Caki2 (cell line): ENCODE measurements around the gene EBF4. TPM values are rescaled to one million over a fixed set of nuclear protein-coding genes. Genes with fewer than 3 reads are reported as not detected.

ENCODE experiments used
- DNase-seq: peaks from one replicate; pipeline ENCODE4 v3.0.0-alpha.2; 2015; ENCODE audit warnings: low read depth
- in situ Hi-C: cut with HindIII; loops from 2 replicates; pipeline ENCODE4 v1.10.0; 2016; ENCODE audit warnings: low sequenced_read_pairs, low pct_unique_long_range_greater_than_20kb, mixed read lengths
- total RNA-seq: library from RNA; depleted of rRNA; stranded (reverse); fragments of >200 nt; shearing (Covaris generic); gene quantifications from 2 replicates; pipeline ENCODE4 v1.2.3, GENCODE V29; 2014; ENCODE audit warnings: low replicate concordance

The EBF4 gene
- total RNA-seq, 1 experiment from 2014 or later, result 12.7 TPM

DNA sequence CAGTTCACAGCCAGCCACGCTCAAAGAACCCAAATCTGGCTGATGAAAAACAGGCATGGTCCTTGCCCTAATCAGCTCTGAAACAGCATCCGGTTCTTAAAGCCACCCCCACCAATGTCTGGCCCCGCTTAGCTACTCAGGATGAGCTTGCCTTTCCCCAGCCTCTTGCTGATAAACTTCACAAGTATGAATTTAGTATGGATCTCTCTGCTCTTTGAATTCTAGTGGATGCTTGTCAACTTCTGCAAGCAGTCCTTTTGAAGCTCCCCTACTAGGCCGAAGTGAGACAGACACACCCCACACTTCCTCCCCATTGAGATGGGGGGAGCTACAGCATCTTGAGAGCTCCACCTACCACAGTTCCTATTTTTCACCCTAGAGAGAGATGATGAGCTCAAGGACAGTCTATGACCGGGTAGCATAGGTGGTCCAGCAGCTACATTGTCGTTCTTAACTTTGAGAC is 36.7 kb downstream of the EBF4 start:
- in situ Hi-C loops, result no loop called here
- DNase-seq, result no peak

- no peak for DNase-seq
- in situ Hi-C loops, result no loop called here
Measured at GRCh38 chr20:2729791-2730190, 37.2 kb downstream of the EBF4 start.

GRCh38 chr20:2734899-2735298 is 42.3 kb downstream of the EBF4 start:
- DNase-seq, result no peak
- in situ Hi-C loops, result no loop called here

DNA sequence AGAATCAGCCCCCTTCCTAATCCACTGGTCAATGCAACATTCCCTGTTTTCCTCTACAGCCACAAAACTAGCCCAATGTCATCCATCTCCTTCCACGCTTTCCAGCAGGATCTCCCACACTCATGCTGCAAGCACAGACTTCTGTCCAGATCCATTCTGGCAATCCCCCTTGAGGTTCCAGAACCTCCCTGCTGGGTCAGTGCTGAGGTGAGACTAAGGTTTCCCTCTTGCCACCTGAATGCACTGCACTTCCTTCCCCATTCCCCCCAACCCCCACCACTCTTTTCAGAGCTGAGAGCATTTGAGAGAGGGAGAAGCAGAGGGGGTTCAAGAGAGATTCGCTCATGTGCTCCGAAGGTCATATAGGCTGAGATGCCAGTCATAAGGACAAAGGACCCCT is 43.9 kb downstream of the EBF4 start:
- DNase-seq, result no peak
- in situ Hi-C loops, result no loop called here

GRCh38 chr20:2738331-2739041 is 45.9 kb downstream of the EBF4 start:
- no peak for DNase-seq
- in situ Hi-C loops, result no loop called here

GRCh38 chr20:2739042-2739398 is 46.4 kb downstream of the EBF4 start:
- in situ Hi-C loops, result no loop called here
- no peak for DNase-seq

DNA sequence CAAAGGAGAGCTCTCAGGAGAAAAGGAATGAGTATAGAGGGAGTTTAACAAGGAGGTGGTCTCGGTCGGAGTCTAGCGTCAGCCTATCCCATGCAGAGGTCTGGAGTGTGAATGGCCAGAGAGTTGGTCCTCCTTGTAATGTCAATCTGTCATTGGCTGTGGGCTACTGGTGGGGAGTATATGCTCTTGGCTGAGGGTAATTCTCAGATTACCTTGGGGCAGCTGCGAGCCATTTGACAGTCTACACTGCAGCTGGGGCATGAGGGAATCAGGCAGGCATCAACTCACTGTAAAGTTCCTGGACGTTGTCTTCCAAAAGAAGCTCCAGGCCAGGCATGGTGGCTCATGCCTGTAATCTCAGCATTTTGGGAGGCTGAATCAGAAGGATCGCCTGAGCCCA is 48.1 kb downstream of the EBF4 start:
- in situ Hi-C loops, result no loop called here
- DNase-seq, result no peak

DNA sequence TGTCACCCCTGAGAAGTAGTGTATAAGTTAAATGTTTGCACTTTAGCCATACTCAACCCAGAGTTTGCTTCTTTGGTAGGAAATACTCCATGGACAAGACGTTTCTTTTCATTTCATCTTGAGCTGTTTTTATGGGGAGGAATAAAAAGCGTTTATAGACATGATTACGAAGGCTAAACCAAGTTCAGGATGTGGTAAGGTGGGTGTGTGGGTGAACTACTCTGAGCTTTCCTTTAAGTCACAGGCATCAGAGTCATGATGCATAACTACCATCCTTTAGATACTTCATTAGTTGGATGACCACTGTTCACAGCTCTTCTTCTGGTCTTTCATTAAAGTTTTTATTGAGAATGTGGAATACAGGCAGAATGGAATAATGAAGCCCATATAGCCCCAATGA is 48.9 kb downstream of the EBF4 start:
- in situ Hi-C loops, result no loop called here
- DNase-seq, result no peak

DNA sequence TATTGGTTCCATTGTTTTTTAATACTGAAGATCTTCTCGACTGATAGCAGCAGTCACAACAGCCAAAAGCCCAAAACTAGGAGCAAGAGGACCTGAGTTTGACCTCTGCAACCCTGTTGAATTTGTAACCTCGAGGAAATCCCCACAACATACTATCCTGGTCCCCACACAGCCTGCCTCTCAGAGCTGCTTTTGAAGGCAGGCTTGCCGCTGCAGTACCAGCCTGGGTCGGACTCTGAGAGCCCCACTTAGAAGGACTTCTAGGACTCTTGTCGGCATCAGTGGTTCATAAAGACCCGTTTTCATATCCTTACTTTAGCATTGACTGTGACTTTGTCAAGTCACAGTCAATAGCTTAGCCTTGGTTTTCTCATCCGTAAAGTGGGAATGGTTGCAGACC is 49.3 kb downstream of the EBF4 start:
- in situ Hi-C loops, result no loop called here

DNA sequence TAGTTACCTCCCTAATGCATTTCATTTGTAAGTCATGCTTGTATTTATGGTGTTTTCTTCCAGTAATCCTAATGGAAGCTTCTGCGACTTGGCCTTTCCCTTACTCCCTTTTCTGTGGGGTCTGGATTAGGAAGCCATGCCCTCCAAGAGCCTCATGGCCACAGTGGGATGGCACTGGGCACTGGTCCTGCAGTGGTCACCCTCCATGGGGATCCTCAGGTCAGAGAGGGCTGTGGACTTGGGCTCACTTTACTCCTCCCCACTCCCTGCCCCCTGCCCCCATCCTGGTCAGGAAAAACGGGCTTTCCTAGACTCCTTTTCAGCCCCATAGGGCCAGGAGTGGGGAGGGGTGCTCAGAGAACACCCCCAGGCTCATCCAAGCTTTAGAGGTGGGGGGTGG is 49.9 kb downstream of the EBF4 start:
- no peak for DNase-seq
- in situ Hi-C loops, result no loop called here

More for the DNA sequence above, 49.3 kb downstream of the EBF4 start:
- no peak for DNase-seq

DNA sequence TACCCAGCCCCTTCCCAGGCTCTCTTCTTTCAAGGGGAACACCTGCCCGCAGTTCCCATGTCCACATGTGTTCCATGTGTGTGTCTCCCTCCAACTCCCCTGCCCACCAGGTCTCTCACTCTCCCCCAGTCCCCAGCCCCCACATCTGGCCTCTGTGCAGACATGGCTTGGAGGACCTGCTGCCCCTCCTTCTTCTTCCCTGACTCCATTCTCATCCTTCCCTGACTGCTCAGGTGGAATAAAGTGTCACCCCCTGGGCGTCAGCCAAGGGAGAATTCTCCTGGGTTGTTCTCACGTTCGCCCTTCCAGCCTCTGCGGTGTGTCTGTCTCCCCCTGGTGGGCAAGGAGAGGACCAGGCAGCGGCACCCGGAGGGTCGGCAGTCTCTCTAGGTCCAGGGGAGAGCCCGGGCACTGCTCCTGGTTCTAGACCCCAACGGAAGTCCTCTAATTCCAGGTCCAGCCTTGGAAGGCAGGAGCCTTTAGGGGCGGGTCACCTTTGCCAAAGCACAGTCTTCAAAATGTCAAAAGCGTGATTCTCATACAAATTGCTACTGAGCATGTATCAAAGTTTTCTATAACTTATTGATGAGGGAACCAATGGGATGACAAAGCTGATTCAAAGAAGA is 50.5 kb downstream of the EBF4 start:
- in situ Hi-C loops, result no loop called here

GRCh38 chr20:2745060-2745910 is 52.7 kb downstream of the EBF4 start:
- no peak for DNase-seq
- in situ Hi-C loops, result no loop called here

More for the DNA sequence above, 50.5 kb downstream of the EBF4 start:
- DNase-seq, result peak; percentile 59

GRCh38 chr20:2745936-2746635 is 53.5 kb downstream of the EBF4 start:
- in situ Hi-C loops, result no loop called here
- DNase-seq, result no peak

GRCh38 chr20:2746636-2747265 is 54.2 kb downstream of the EBF4 start:
- DNase-seq, result no peak
- in situ Hi-C loops, result no loop called here

DNA sequence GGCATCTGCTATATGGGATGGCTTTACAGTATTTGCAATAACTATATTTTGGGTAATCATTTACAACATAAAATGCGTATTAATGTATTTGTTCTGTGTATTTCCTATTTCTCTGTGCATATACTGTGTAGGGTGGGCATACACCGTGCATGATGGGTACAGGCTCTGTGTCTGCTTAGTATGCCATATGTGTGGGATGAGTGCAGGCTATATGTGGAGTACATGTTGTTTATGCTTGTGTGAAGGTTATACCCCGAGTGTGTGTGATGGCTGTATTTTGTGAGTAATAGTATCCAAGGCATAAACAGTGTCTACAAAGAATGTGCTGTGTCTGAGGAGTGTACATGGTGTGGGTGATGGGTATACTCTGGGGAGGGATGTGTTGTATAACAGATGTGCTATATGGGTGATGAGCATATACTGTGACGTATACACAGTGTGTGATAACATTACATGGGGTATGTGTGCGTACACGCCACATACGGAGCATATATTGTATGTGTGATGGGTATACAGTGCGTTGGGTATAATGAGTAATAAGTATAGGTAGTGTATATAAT is 55.2 kb downstream of the EBF4 start:
- in situ Hi-C loops, result no loop called here

GRCh38 chr20:2748551-2749342 is 56.2 kb downstream of the EBF4 start:
- DNase-seq, result no peak
- in situ Hi-C loops, result no loop called here

More for the DNA sequence above, 55.2 kb downstream of the EBF4 start:
- DNase-seq, result no peak

DNA sequence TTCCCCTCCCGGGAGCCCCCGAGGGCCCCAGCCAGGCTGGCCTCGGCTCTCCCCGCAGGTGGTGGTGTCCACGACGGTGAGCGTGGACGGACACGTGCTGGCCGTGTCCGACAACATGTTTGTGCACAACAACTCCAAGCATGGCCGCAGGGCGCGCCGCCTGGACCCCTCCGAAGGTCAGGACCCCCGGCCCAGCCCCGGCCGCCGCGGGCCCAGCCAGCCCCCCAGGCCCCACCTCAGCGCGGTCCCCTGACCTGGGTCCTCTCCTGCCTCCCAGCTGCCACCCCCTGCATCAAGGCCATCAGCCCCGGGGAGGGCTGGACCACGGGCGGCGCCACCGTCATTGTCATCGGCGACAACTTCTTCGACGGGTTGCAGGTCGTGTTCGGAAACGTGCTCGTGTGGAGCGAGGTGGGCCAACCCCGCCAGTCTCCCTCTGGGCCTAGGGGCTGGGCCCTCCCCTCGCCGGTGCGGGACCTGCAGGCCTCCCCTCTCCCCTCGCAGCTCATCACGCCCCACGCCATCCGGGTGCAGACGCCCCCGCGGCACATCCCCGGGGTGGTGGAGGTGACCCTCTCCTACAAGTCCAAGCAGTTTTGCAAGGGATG is 56.9 kb downstream of the EBF4 start:
- in situ Hi-C loops, result no loop called here
- no peak for DNase-seq
